Measurements from ENCODE around the gene AKIRIN2. TPM values are rescaled to one million over a fixed set of nuclear protein-coding genes. Genes with fewer than 3 reads are reported as not detected.

AKIRIN2 gene
- polyA plus RNA-seq, 3 donors: 102 to 145 (median 118) TPM

GRCh38 chr6:87684895-87685654 lies 17.0 kb downstream of the AKIRIN2 start:
- H3K4me1 Mint-ChIP-seq: peaks cover 52% of the 10 kb centered on the region
- peak overlapping the region in 1 of 2 donors; percentile 6 for H3K27ac ChIP-seq (ENCODE audit: low read depth in 1 of 2, low read length in 2 of 2)

GRCh38 chr6:87683890-87684289 lies 18.1 kb downstream of the AKIRIN2 start:
- intact Hi-C loops (cut with micrococcal nuclease): no loop called here
- Histone ChIP-seq H3K9ac (ENCODE audit: insufficient read depth, low read length, poor library complexity, severe bottlenecking) (no peak overlapping the region), H3K9me3 (replicated peaks in 1 of 2; ENCODE audit: control insufficient read depth in 1 of 2, insufficient read depth in 1 of 2, low read length in 2 of 2) (no peaks in the 10 kb centered on the region), H3K4me3 (replicated peaks in 1 of 3; ENCODE audit: low read depth in 2 of 3, low read length in 3 of 3) (no peak overlapping the region), H3K79me2 (ENCODE audit: insufficient read depth, low read length) (peaks cover 99% of the 10 kb centered on the region), H3K4me2 (replicated peaks; ENCODE audit: extremely low read depth, low read length, poor library complexity, severe bottlenecking) (no peak overlapping the region), H3K4me1 (ENCODE audit: control insufficient read depth in 1 of 2, insufficient read depth in 2 of 2, low read length in 2 of 2) (peaks cover 0 to 4% of the 10 kb centered on the region in 2 donors), H2AFZ (ENCODE audit: insufficient read depth, low read depth, low read length, poor library complexity, severe bottlenecking) (no peak overlapping the region), H3K27ac (ENCODE audit: low read depth in 1 of 2, low read length in 2 of 2) (peak overlapping the region in 1 of 2 donors; percentile 6), H3K27me3 (ENCODE audit: control insufficient read depth in 2 of 2, insufficient read depth in 2 of 2, low read length in 2 of 2) (no peaks in the 10 kb centered on the region), H4K20me1 (ENCODE audit: insufficient read depth, low read length) (peaks cover 100% of the 10 kb centered on the region), H3K36me3 (replicated peaks in 1 of 2; ENCODE audit: control insufficient read depth in 1 of 2, insufficient read depth in 2 of 2, low read length in 2 of 2) (peaks cover 20 to 55% of the 10 kb centered on the region in 2 donors)
- Mint-ChIP-seq H3K27me3 (ENCODE audit: low read depth in 3 of 3) (no peaks in the 10 kb centered on the region), H3K4me1 (peaks cover 45% of the 10 kb centered on the region), H3K27ac (peak overlapping the region in 3 of 7 donors; percentile 9 to 90 (median 29)), H3K4me3 (no peak overlapping the region), H3K36me3 (peaks cover 26 to 66% of the 10 kb centered on the region in 2 donors), H3K9me3 (no peaks in the 10 kb centered on the region)
- DNase-seq: no peak
- WGBS (ENCODE audit: insufficient coverage): no CpG with 5 or more reads among the region's 3 CpGs
- TF ChIP-seq CTCF (IDR thresholded peaks at IDR 0.05): no peak

More at GRCh38 chr6:87684895-87685654, 17.0 kb downstream of the AKIRIN2 start:
- H4K20me1 ChIP-seq (ENCODE audit: insufficient read depth, low read length): peaks cover 100% of the 10 kb centered on the region
- peaks cover 100% of the 10 kb centered on the region for H3K79me2 ChIP-seq (ENCODE audit: insufficient read depth, low read length)
- Mint-ChIP-seq H3K4me3 (no peak overlapping the region), H3K27me3 (ENCODE audit: low read depth in 3 of 3) (no peaks in the 10 kb centered on the region), H3K9me3 (no peaks in the 10 kb centered on the region), H3K27ac (no peak overlapping the region), H3K36me3 (peaks cover 28 to 69% of the 10 kb centered on the region in 2 donors)
- H3K27me3 ChIP-seq (ENCODE audit: control insufficient read depth in 2 of 2, insufficient read depth in 2 of 2, low read length in 2 of 2): no peaks in the 10 kb centered on the region
- no peak for TF ChIP-seq CTCF (IDR thresholded peaks at IDR 0.05)
- H3K4me3 ChIP-seq (replicated peaks in 1 of 3; ENCODE audit: low read depth in 2 of 3, low read length in 3 of 3): no peak overlapping the region
- H2AFZ ChIP-seq (ENCODE audit: insufficient read depth, low read depth, low read length, poor library complexity, severe bottlenecking): no peak overlapping the region
- no peaks in the 10 kb centered on the region for H3K9me3 ChIP-seq (replicated peaks in 1 of 2; ENCODE audit: control insufficient read depth in 1 of 2, insufficient read depth in 1 of 2, low read length in 2 of 2)
- no peak overlapping the region for H3K4me2 ChIP-seq (replicated peaks; ENCODE audit: extremely low read depth, low read length, poor library complexity, severe bottlenecking)
- peaks cover 4 to 6% of the 10 kb centered on the region in 2 donors for H3K4me1 ChIP-seq (ENCODE audit: control insufficient read depth in 1 of 2, insufficient read depth in 2 of 2, low read length in 2 of 2)
- peaks cover 12 to 54% of the 10 kb centered on the region in 2 donors for H3K36me3 ChIP-seq (replicated peaks in 1 of 2; ENCODE audit: control insufficient read depth in 1 of 2, insufficient read depth in 2 of 2, low read length in 2 of 2)
- DNase-seq: no peak
- no peak overlapping the region for H3K9ac ChIP-seq (ENCODE audit: insufficient read depth, low read length, poor library complexity, severe bottlenecking)
- intact Hi-C loops (cut with micrococcal nuclease): no loop called here
- 100% methylated on average over 1 of the region's 1 CpG for WGBS (ENCODE audit: insufficient coverage)

Data from CD14-positive monocyte (primary cell).